A673 (cell line): ENCODE results near the gene PRKCB.

Source experiments
- CTCF ChIP-seq: fragments of 300-800, 200-600 bp; sonication (generic); conservative IDR thresholded peaks from 2 replicates; pipeline ENCODE4 v1.5.1; 2017; ENCODE audit warnings: low read depth, mild to moderate bottlenecking, antibody characterized with exemption, low read length, moderate library complexity, mixed read lengths
- EZH2 ChIP-seq: fragments of 200-600 bp; sonication (generic); IDR thresholded peaks from 2 replicates; pipeline ENCODE4 v1.6.1; 2017; ENCODE audit warnings: borderline replicate concordance, low read depth, mild to moderate bottlenecking, mixed read lengths, antibody characterized with exemption, low read length; ENCODE audit not compliant: poor library complexity, severe bottlenecking

GRCh38 chr16:23848958-23849357 is 13.2 kb downstream of the PRKCB start:
- TF ChIP-seq CTCF, result no peak
- no peak for TF ChIP-seq EZH2
